ENCODE results near the gene PITPNB.

PITPNB gene

DNA sequence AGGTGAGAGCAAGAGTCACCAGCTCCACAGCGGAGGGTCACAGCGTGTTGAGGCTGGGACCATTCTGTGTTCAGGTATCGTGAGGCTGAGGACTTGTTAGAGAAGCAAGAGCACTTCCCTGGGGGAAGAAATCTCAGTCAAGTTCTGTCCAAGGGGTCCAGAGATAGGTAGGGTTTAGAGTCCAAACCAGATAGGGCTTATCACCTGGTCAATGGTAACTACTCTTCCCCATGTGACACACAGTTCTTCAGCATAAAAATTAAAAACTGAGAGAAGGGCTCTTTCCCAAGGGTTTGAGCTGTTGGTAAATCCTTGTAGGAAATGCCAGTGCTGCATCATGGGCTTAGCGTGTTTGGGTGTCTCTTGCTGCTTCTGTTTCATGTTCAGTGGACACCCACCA, 62.7 kb downstream of the PITPNB start:
- no peak overlapping the region for H3K27ac ChIP-seq
- TF ChIP-seq, protein P1, sequence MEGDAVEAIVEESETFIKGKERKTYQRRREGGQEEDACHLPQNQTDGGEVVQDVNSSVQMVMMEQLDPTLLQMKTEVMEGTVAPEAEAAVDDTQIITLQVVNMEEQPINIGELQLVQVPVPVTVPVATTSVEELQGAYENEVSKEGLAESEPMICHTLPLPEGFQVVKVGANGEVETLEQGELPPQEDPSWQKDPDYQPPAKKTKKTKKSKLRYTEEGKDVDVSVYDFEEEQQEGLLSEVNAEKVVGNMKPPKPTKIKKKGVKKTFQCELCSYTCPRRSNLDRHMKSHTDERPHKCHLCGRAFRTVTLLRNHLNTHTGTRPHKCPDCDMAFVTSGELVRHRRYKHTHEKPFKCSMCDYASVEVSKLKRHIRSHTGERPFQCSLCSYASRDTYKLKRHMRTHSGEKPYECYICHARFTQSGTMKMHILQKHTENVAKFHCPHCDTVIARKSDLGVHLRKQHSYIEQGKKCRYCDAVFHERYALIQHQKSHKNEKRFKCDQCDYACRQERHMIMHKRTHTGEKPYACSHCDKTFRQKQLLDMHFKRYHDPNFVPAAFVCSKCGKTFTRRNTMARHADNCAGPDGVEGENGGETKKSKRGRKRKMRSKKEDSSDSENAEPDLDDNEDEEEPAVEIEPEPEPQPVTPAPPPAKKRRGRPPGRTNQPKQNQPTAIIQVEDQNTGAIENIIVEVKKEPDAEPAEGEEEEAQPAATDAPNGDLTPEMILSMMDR (conservative IDR thresholded peaks at IDR 0.05): no peak

DNA sequence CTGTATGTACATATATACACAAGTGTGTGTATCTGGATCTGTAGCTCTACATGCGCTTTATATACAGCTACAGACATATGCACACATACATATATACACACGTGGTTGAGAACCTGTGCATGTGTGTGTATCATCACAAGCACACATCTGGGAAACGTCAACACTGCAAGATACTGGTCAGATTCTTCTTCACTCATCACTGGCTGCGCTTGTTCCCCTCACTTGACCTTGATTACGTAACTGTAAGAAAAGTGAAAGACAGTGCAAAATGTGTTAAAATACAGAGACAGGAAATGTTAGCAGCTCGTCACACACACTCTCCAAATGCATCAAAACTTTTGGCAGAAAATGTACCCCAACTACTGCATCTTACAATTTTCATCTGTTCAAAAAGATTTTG, 65.6 kb downstream of the PITPNB start:
- no peak overlapping the region for H3K27ac ChIP-seq
- TF ChIP-seq, protein P1 (conservative IDR thresholded peaks at IDR 0.05): no peak

DNA sequence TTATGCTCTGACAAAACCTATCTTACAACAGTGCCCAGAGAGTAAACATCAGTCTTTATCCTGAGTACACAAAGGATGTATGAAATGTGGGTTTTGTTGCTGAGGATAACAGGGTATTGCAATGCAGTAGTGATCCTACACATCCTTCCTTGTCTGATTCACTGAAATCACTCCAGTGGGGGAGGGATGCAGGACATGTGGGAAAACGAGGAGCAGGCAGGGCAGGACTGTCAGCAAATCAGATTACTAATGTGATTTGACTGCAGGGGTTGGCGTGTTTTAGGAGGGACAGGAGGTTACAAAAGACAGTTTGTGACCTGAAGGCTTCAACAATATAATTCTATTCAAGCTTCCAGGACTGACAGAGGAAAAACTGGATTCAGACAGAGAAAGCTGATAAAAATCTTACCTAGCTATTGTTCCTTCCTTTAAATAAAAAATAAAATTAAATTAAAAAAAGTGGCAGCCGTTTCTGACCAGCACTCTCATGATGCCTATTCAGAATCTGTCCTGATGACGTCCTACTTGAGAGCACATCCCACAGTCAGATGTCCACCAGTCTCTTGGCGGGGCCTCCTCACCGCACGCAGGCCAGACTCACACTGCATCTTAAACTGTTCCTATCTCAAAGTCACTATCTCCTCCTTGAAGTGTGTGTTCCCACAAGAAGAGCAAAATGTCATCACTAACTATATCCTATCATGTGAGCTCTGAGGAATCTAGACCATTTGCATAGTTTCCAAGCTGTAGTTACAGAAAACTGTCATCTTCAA, 66.9 kb downstream of the PITPNB start:
- peak overlapping the region; percentile 76 for H3K27ac ChIP-seq

DNA sequence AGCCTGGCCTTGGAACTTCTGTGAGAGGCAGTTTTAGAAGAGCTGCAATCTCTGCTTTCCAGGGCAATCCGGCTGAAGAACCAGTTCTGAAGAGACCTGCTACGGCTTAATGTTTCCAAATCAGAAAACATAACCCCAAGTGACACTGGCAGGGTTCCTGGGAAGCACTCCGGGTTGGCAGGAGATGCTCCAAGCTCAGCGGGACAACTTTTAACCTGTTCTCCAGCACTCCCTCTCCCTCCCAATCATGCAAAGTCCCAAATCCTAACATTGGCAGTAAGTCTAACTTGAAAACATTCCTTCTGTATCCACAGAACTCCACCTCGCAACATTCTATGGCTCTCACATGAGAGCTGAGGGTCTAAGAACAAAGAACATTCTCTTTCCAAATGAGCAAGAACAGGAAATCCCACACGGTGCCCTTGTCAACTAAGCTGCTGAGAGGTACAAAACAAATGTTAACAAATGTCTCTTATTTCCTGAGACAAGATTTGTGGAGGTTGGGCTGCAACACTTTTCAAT, 69.0 kb downstream of the PITPNB start:
- H3K27ac ChIP-seq: peak overlapping the region; percentile 76
- TF ChIP-seq, protein P1 (conservative IDR thresholded peaks at IDR 0.05): no peak

More for the DNA sequence above, 66.9 kb downstream of the PITPNB start:
- TF ChIP-seq, protein P1 (conservative IDR thresholded peaks at IDR 0.05): no peak

DNA sequence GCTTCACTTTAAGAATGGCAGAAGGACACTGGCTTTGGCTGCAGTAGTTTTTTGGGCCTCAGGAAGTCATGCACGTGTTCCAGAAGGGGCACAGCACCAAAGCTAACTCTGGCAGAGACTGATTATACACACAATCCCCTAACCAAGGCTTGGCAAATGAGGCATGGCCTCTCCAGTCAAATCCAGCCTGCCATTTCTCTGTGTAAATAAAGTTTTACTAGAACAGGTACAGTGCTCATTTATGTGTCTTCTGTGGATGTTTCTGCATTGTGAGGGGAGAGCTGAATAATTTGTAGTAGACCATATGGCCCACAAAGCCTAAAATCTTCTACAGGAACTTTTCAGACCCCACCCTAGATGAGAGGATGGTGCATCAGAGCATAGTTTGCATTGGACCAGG, 71.1 kb downstream of the PITPNB start:
- TF ChIP-seq, protein P1 (conservative IDR thresholded peaks at IDR 0.05): no peak
- 0 out of 2 replicates have a peak overlapping the region, but pooled peaks have one; percentile 76 for H3K27ac ChIP-seq

DNA sequence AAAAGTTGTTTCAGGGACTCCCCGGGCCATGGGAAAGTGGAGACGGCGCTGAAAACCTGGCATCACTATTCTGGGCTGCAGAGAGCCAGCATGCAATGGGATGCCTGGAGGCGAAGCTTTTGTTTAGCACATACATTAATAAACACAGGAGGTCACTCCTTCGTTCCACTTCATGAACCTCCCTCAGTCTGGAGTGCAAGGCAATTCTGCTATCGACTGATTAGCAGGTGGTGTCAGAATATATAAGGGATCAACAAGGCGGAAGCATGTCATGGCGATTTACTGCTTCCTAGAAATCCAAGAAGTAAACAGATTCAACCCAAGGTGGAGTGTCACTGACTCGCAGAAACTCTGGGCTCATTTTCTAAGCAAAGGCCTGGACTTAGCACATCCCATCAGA, 72.1 kb downstream of the PITPNB start:
- H3K27ac ChIP-seq: no peak overlapping the region
- TF ChIP-seq, protein P1 (conservative IDR thresholded peaks at IDR 0.05): no peak

DNA sequence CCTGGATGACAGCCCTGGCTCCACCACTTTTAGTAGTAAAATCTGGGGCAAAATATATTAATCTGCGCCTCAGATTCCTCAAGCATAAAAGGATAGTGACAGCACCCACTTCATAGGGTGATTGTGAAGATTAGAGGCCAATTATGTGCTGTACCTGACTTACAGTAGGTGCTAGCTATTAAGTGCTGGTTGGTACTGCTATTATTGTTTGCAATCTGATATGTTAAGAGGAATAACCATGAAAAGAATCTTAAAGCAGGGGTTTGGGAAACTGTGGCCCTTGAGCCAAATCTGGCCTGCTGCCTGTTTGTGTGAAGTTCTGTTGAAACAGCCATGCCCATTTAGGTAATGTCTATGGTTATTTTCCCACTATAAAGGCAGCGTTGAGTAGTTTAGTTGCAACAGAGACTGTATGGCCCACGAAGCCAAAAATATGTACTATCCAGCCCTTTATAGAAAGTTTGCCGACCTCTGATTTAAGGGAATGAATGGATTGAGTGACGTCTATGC, 72.8 kb downstream of the PITPNB start:
- TF ChIP-seq, protein P1 (conservative IDR thresholded peaks at IDR 0.05): no peak
- no peak overlapping the region for H3K27ac ChIP-seq
